Fibroblast of villous mesenchyme (primary cell): Measurements from ENCODE around the gene ICAM2. TPM values are rescaled to one million over a fixed set of nuclear protein-coding genes. Genes with fewer than 3 reads are reported as not detected.
A peak's percentile ranks its signal among the peaks of the same experiment; 100 is the strongest.

Experiments used
- DNase-seq: peaks from one replicate; pipeline ENCODE4 v3.0.0-alpha.2; 2010; ENCODE audit warnings: low read depth
- H3K4me3 ChIP-seq: 2 replicates; pipeline ENCODE4 v1.5.1; 2011; ENCODE audit warnings: low read depth, mild to moderate bottlenecking, low read length
- total RNA-seq: library from RNA; depleted of rRNA; stranded (reverse); fragments of >200 nt; gene quantifications from 2 replicates; pipeline ENCODE4 v1.2.3, GENCODE V29; 2012
- TF ChIP-seq, protein P1 (sequence below): IDR thresholded peaks from 2 replicates; pipeline ENCODE4 v1.5.1; 2012; ENCODE audit warnings: low read depth, mild to moderate bottlenecking, low read length; ENCODE audit not compliant: insufficient read depth

ICAM2 gene
- total RNA-seq, 1 donor, result 1.7 TPM

DNA sequence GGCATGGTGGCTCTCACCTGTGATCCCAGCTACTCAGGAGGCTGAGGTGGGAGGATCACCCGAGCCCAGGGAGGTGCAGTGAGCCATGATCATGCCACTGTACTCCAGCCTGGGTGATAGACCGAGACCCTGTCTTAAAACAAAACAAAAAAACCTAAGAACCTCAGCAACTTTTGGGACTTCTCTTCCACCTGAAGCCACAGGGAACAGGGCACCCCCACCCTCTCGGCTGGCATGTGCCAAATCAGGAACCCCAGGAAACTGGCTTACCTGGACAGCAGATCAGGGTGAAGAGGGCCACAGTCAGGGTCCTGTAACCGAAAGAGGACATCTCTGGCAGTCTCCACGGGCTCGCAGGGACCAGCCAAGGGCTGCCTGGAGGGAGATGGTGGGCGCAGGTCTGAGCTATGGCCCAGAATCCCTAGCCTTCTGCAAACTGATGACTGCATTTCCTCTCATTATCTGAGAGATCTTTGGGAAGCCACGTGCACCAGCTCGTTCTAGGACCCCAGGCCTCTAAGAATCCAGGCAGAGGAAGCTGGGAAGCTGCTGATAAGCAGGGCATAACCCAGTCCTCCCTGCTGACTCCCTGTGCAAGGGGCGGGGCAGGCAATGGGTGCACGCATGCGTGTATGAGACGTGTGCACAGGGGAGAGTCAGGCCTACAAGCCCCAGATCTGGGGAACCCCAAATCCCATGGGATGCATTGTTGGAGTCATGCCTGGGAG, 13.9 kb downstream of the ICAM2 start:
- TF ChIP-seq, protein P1, sequence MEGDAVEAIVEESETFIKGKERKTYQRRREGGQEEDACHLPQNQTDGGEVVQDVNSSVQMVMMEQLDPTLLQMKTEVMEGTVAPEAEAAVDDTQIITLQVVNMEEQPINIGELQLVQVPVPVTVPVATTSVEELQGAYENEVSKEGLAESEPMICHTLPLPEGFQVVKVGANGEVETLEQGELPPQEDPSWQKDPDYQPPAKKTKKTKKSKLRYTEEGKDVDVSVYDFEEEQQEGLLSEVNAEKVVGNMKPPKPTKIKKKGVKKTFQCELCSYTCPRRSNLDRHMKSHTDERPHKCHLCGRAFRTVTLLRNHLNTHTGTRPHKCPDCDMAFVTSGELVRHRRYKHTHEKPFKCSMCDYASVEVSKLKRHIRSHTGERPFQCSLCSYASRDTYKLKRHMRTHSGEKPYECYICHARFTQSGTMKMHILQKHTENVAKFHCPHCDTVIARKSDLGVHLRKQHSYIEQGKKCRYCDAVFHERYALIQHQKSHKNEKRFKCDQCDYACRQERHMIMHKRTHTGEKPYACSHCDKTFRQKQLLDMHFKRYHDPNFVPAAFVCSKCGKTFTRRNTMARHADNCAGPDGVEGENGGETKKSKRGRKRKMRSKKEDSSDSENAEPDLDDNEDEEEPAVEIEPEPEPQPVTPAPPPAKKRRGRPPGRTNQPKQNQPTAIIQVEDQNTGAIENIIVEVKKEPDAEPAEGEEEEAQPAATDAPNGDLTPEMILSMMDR, result no peak
- H3K4me3 ChIP-seq, result no peak overlapping the region
- peak; percentile 18 for DNase-seq

GRCh38 chr17:64005734-64006167, 14.7 kb downstream of the ICAM2 start:
- no peak overlapping the region for H3K4me3 ChIP-seq
- no peak for DNase-seq
- TF ChIP-seq, protein P1, result no peak

- H3K4me3 ChIP-seq, result no peak overlapping the region
- TF ChIP-seq, protein P1, result no peak
- no peak for DNase-seq
Observed at GRCh38 chr17:64004903-64005733, 15.3 kb downstream of the ICAM2 start.

DNA sequence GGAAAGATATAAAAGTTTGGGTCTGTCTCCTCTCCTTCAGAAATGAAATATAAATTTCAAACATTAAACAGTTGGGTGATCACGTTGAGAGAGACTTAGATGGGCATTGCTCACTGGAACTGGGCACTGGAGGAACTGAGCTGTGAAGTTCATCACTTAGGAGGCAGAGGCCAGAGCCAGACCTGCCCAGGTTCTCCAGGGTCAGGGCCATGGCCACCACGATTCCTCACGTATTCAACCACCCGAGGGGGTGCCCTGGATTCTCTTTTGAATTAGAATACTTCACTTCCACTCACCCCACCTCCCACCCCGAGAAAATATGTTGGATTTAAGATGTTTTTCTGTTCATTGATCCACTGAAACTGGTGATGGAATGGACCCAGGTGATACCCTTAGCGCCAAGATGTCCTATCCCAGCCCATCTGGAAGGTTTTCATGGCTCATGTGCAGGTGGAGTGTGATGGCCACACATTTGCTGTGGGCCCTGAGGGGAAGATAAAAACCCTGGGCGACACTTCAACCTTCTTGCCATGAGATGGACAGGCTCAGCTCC, 16.1 kb downstream of the ICAM2 start:
- TF ChIP-seq, protein P1, result no peak
- no peak for DNase-seq
- no peak overlapping the region for H3K4me3 ChIP-seq

- no peak for DNase-seq
- TF ChIP-seq, protein P1, result no peak
Observed at GRCh38 chr17:64003526-64004121, 16.8 kb downstream of the ICAM2 start.

DNA sequence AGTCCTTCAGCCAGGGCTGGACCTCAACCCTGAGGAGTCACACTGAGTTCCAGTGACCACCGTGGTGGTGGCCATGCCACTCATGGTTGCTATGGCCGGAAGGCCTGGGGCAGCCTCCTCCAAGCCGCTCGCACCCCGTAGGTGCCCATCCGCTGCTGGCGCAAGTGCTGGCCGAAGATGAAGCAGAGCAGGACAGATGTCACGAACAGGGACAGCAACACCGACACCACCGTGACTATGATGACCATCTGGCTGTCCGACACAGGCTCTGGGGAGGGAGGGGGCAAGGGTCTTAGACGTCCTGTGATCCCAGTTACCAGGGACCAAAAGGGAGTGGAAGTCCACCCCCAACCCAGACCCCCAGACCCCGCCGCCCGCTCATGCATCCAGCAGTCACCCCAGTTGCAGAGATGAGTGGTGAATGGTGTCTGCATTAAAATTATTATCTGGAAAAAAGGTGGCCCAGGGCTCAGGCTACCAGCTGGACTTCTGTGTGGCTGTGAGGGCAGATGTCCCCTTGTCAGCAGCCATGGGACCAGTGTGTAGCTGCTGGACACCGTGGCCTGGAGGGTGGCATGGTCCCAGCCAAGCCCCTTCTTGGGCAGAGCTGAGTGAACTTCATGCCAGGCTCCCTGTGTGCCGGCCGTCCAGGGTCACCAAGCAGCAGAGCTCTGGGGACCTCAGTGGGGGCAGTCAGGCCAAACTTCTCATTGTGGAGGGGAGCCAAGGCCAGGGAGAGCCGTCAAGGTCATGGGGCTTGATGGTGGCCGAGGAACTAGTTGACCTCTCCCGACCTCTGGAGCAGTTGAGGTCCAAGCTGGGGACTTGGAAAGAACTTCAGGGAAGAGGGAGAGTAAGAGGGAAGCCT, 17.5 kb downstream of the ICAM2 start:
- no peak overlapping the region for H3K4me3 ChIP-seq
- no peak for DNase-seq
- TF ChIP-seq, protein P1, result no peak

More at GRCh38 chr17:64003526-64004121, 16.8 kb downstream of the ICAM2 start:
- H3K4me3 ChIP-seq, result no peak overlapping the region
